C4-2B (cell line): ENCODE measurements around the gene SPOCK1.

Source experiments
- CTCF ChIP-seq: fragments of 450-650 bp; conservative IDR thresholded peaks from 2 replicates; pipeline ENCODE4 v1.5.1; 2017; ENCODE audit warnings: mild to moderate bottlenecking
- ZFX ChIP-seq: fragments of 450-650 bp; IDR thresholded peaks from 2 replicates; pipeline ENCODE4 v1.6.1; 2017

- TF ChIP-seq CTCF = peak; percentile 98
- TF ChIP-seq ZFX = no peak
Observed at GRCh38 chr5:137075163-137075970, 423.8 kb downstream of the SPOCK1 start.
